IPS-15b (cell line): ENCODE results near the gene BBS12.

Experiments
- H3K27me3 ChIP-seq: one replicate; pipeline ENCODE4 v1.6.1; 2013; ENCODE audit warnings: low read length; ENCODE audit not compliant: control insufficient read depth, insufficient read depth
- H3K36me3 ChIP-seq: one replicate; pipeline ENCODE4 v1.6.1; 2013; ENCODE audit warnings: low read length; ENCODE audit not compliant: control insufficient read depth, insufficient read depth
- H3K4me1 ChIP-seq: one replicate; pipeline ENCODE4 v1.6.1; 2013; ENCODE audit warnings: mild to moderate bottlenecking, low read length; ENCODE audit not compliant: control insufficient read depth, insufficient read depth
- H3K4me3 ChIP-seq: one replicate; pipeline ENCODE4 v1.5.1; 2013; ENCODE audit warnings: low read depth, low read length
- H3K9ac ChIP-seq: one replicate; pipeline ENCODE4 v1.6.1; 2013; ENCODE audit warnings: low read depth, mild to moderate bottlenecking, low read length
- H3K9me3 ChIP-seq: one replicate; pipeline ENCODE4 v1.6.1; 2013; ENCODE audit warnings: mild to moderate bottlenecking, low read length; ENCODE audit not compliant: control insufficient read depth, insufficient read depth

BBS12 gene

DNA sequence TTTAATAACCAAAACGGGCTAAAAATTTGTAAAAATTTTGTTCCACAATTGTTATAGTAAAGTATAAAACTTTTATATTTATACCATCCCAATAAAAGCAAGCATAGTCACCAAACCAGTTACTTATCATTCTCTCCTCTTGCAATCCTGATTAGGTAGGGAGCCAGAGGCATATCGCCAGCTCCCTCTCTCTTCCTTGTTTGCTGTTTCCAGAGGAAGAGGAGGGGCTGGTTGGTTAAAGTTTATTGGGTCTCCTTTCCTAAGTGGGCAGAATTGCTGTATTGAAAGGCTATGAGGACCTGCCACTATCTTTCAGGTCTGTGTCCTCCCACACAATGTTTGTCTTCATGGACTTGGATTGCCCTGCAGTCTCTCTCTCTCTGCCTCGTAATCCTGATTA lies 29.6 kb upstream of the BBS12 start:
- H3K9me3 ChIP-seq: no peaks in the 10 kb centered on the region
- H3K4me1 ChIP-seq: no peaks in the 10 kb centered on the region
- H3K27me3 ChIP-seq: no peaks in the 10 kb centered on the region
- no peak overlapping the region for H3K4me3 ChIP-seq
- no peaks in the 10 kb centered on the region for H3K36me3 ChIP-seq
- no peak overlapping the region for H3K9ac ChIP-seq

DNA sequence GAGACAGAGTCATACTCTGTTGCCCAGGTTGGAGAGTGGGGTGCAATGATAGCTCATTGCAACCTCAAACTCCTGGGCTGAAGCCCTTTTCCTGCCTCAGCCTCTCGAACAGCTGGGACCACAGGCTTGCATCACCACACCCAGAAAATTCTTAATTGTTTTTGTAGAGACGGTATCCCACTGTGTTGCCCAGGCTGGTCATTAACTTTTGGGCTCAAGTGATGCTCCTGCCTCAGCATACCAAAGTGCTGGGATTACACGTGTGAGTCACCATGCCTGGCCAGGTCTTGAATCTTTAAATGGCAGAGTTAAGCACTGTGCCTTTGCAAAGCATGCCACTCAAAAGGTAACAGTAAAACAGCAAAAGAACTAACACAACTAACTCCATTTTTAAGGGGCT lies 28.6 kb upstream of the BBS12 start:
- no peaks in the 10 kb centered on the region for H3K9me3 ChIP-seq
- no peaks in the 10 kb centered on the region for H3K4me1 ChIP-seq
- no peak overlapping the region for H3K4me3 ChIP-seq
- H3K36me3 ChIP-seq: no peaks in the 10 kb centered on the region
- no peak overlapping the region for H3K9ac ChIP-seq
- H3K27me3 ChIP-seq: no peaks in the 10 kb centered on the region

DNA sequence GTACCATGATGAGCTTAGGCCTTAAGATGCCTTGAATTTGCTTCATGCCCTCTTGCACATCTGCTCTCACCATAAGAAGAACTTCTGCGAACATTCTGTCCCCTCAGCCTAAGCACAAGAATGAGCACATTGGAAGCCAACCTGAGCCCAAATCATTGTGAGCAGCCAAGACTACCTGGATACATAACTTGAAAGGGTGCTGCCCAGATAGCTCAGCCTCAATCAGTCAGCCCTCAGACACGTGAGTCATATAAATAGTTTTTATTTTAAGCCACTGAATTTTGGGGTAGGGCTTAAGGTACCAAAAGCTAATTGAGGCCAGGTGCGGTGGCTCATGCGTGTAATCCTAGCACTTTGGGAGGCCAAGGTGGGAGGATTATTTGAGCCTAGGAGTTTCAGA lies 27.5 kb upstream of the BBS12 start:
- no peaks in the 10 kb centered on the region for H3K27me3 ChIP-seq
- no peaks in the 10 kb centered on the region for H3K4me1 ChIP-seq
- no peak overlapping the region for H3K4me3 ChIP-seq
- no peak overlapping the region for H3K9ac ChIP-seq
- H3K36me3 ChIP-seq: no peaks in the 10 kb centered on the region
- no peaks in the 10 kb centered on the region for H3K9me3 ChIP-seq

DNA sequence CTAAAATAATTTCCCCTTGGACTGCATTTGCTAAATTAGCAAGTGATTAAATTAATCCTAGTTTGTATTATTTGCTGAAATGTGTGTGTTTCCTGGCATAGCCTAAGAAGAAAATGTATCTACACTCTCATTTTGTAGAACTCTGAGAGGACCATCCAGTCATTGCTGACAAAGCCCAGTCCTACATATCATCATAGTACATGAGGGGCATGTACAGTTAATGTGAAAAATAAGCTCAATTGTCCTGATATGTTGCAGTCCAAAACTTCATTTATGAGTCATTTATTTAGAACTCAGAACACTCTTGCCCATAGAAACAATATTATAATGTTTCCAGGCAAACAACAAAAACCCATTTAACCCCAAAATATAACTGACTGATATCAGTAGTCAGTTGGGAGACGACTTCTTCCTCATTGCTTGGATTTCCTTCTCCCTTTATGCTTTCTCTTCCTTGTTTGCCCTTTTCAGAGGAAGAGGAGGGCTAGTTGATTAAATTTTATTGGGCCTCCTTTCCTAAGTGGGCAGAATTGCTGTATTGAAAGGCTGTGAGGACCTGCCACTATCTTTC lies 26.9 kb upstream of the BBS12 start:
- Histone ChIP-seq H3K4me1 (no peaks in the 10 kb centered on the region), H3K27me3 (no peaks in the 10 kb centered on the region), H3K36me3 (no peaks in the 10 kb centered on the region), H3K9me3 (no peaks in the 10 kb centered on the region), H3K4me3 (no peak overlapping the region), H3K9ac (no peak overlapping the region)

DNA sequence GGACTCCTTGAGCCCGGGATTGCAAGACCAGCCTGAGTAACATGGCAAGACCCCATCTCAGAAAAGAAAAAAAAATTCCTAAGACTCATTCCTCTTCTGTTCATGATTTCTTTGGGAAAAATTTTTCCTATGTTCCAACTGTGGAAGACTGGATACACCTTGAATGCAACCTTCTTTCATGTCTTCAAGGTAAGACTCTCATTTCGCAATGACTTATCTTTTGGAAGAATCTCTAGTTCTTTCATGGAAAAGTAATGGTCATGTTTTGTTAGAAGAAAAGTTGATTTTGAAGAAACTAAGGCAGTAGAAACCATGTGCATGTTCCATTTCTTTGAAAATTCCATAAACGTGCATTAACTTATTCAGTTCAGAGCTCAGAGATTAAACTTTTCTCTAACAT lies 26.0 kb upstream of the BBS12 start:
- Histone ChIP-seq H3K27me3 (no peaks in the 10 kb centered on the region), H3K9me3 (no peaks in the 10 kb centered on the region), H3K36me3 (no peaks in the 10 kb centered on the region), H3K4me3 (no peak overlapping the region), H3K9ac (no peak overlapping the region), H3K4me1 (no peaks in the 10 kb centered on the region)

DNA sequence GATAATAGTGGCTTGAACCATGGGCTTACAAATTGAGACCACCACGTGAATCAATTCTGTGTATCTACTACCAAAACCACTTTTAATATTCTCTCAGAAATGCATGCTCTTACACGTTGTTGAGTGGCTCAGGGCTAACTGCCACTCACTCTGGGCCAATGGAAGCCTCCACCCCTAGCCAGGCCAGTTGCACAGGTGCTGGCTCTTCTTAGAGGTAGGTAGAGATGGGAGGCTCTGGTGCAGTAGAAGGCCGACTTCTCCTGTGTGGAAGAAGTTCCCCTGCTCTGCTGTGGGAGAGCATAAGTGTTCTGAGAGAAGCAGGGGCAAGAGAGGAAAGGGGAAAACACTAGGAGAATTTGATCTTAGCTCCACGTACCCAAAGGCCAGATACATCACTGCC lies 25.0 kb upstream of the BBS12 start:
- Histone ChIP-seq H3K4me1 (no peaks in the 10 kb centered on the region), H3K9ac (no peak overlapping the region), H3K9me3 (no peaks in the 10 kb centered on the region), H3K36me3 (no peaks in the 10 kb centered on the region), H3K27me3 (no peaks in the 10 kb centered on the region), H3K4me3 (no peak overlapping the region)

DNA sequence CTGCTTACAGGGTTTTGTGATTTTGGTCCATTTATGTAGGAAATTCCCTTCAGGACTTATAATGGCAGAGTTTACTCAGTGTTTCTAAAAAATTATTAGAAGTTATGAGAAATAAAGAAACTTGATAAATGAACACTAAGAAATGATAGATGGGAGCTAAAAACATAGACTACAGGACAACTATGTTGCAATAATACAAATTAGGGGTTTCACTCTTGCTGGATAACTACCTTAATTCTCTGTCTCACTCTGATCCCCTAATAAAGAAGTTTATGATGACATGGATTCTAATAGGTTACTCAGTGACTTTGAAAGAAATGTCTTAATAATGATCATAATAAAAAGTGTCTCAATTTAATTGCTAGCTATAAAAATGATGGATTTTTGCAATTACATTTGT lies 23.3 kb upstream of the BBS12 start:
- H3K4me3 ChIP-seq: no peak overlapping the region
- H3K4me1 ChIP-seq: no peaks in the 10 kb centered on the region
- no peak overlapping the region for H3K9ac ChIP-seq

DNA sequence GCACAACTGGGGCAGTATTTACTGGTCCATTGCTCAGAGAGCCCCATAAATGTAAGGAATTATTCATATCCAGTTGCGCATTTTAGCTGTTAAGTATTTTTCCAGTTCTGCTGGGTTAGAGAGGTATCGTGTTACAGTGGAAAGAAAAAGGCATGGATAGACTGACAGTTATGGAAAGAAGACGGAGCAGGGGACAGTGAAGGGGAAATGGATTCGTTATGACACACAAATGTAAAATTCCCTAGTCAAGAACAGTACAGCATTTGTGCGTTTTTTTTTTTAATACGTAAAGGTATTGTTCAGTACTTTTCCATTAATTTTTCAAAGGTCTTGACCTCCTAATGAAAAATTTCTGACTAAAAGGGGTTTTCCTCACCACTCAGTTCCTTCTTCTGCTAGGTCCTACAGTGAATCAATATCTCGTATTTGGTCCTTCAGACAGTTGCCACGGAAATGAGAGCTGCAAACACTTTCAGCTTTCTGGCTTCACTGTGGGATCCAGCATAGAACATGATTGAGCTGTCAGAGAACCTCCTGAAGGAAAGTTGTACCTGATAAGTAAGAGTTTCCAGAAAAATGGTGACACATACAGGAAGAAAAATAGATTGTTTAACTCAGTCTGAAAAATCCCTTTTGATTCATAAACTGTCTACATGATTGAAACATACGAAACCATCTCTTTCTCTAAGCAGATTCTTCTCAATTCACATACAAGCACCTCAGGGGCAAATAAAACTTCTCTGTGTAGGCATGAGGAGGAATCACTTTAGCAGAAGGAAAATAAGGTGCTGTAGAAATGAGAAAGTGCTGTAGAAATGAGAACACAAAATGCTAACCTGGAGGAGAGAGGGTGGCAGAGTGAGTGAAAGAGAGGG lies 21.8 kb upstream of the BBS12 start:
- no peaks in the 10 kb centered on the region for H3K9me3 ChIP-seq
- no peak overlapping the region for H3K9ac ChIP-seq
- no peaks in the 10 kb centered on the region for H3K36me3 ChIP-seq
- no peaks in the 10 kb centered on the region for H3K27me3 ChIP-seq
- H3K4me3 ChIP-seq: no peak overlapping the region
- no peaks in the 10 kb centered on the region for H3K4me1 ChIP-seq

More for the DNA sequence above, 23.3 kb upstream of the BBS12 start:
- no peaks in the 10 kb centered on the region for H3K36me3 ChIP-seq
- H3K27me3 ChIP-seq: no peaks in the 10 kb centered on the region
- no peaks in the 10 kb centered on the region for H3K9me3 ChIP-seq

DNA sequence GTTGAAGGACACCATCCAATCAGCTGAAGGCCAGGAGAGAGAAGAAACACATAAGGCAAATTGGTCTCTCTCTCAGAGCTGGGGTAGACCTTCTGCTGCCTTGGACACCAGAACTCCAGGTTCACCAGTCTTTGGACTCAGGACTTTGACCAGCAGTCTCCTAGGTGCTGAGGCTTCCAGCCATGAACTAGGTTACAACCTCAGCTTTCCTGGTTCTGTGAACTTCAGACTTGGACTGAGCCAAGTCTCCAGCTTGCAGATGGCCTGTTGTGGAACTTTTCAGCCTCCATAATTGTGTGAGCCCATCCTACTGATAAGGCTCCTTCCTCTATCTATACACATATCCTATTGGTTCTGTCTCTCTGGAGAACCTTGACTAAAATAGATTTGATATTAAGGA lies 20.6 kb upstream of the BBS12 start:
- no peaks in the 10 kb centered on the region for H3K27me3 ChIP-seq
- H3K36me3 ChIP-seq: no peaks in the 10 kb centered on the region
- H3K9ac ChIP-seq: no peak overlapping the region
- H3K9me3 ChIP-seq: no peaks in the 10 kb centered on the region
- H3K4me3 ChIP-seq: no peak overlapping the region
- no peaks in the 10 kb centered on the region for H3K4me1 ChIP-seq

DNA sequence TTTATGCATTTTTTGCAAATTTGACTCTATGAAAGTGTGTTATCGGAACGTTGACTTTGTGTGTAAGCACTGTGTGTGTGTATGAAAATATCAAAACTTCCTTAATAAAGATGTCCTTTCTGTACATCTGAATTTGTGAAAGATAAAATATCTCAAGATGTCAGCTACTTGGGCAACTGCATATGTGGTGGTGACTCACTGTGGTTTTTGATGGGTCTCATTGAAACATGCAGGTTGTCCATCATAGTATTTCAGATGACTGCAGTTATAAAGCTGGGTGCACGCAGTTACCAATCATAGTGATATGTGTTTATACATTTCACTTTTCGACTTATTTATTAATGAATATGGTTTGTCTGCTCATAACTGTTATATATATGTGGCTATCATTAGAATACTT lies 19.7 kb upstream of the BBS12 start:
- Histone ChIP-seq H3K4me3 (no peak overlapping the region), H3K4me1 (no peaks in the 10 kb centered on the region), H3K9ac (no peak overlapping the region), H3K9me3 (no peaks in the 10 kb centered on the region), H3K36me3 (no peaks in the 10 kb centered on the region), H3K27me3 (no peaks in the 10 kb centered on the region)

DNA sequence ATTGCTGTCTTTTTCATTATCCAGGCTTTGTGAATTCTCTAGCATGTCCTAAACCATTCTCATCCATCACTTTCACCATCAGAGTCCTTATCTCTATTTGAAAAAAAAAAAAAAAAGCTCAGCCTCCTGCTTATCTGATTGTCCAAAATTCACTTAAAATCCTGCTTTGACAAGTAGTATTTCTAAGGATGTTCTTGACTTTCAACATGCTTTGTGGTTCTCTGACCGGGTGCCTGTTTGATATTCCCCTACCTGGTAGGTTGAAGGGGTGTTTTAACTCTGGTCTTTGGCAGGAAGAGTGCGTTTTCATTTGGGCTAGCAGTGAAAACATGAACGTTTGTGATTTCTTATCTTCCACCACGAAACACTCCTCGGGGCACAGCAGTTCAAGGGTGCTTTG lies 17.3 kb upstream of the BBS12 start:
- no peak overlapping the region for H3K9ac ChIP-seq
- H3K9me3 ChIP-seq: no peaks in the 10 kb centered on the region
- no peaks in the 10 kb centered on the region for H3K36me3 ChIP-seq
- no peaks in the 10 kb centered on the region for H3K4me1 ChIP-seq
- H3K27me3 ChIP-seq: no peaks in the 10 kb centered on the region
- H3K4me3 ChIP-seq: no peak overlapping the region

DNA sequence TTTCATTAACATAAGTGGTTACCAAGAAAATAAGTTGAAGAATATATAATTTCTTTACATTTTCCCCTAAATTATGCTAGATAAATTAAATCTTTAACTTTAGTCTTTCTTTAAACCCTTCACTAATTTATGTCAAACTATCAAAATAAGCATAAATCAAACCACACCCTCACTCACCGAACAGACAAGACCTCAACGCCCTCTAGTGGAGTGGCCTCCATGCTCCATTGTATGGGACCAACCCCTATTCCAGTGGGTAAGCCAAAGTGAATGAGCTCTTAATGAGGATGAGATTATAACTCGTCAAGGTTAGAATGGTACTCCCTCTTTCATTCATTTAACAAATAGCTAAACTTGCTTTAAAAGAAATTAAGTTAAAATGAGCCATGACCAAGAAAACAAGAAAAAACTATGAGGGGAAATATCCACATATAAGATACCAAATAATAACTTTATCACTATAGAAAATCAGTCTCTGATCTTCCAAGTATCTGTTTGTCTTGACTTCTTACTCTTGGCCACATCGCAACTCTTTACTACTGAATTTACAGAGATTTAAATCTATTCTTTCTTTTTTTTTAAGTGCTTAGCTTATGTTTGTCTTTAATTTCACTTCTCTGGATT lies 15.6 kb upstream of the BBS12 start:
- no peak overlapping the region for H3K4me3 ChIP-seq

More for the DNA sequence above, 15.6 kb upstream of the BBS12 start:
- H3K4me1 ChIP-seq: no peaks in the 10 kb centered on the region
- no peaks in the 10 kb centered on the region for H3K9me3 ChIP-seq
- H3K27me3 ChIP-seq: no peaks in the 10 kb centered on the region
- H3K36me3 ChIP-seq: no peaks in the 10 kb centered on the region
- no peak overlapping the region for H3K9ac ChIP-seq
